Peyer's patch (tissue), 4 donors: Measurements from ENCODE around the gene RTN4RL1.

ENCODE experiments used
- CTCF ChIP-seq, 6 experiments: fragments of 450-650 bp in 4 of 6; fragments of 200-600 bp in 2 of 6; sonication (generic) in 1 of 6; IDR thresholded peaks; one replicate each; pipeline ENCODE4 v1.5.1; 2017 to 2019; ENCODE audit warnings: antibody characterized with exemption in 6 of 6, mild to moderate bottlenecking in 3 of 6, moderate library complexity in 1 of 6
- POLR2A ChIP-seq, 2 donors: fragments of 450-650 bp; IDR thresholded peaks; one replicate each; pipeline ENCODE4 v1.5.1; 2017; ENCODE audit warnings: antibody characterized with exemption in 2 of 2, mild to moderate bottlenecking in 2 of 2, moderate library complexity in 2 of 2

GRCh38 chr17:2064520-2064971 is 39.4 kb upstream of the RTN4RL1 start:
- no peak for TF ChIP-seq CTCF (IDR thresholded peaks at IDR 0.05)
- no peak for TF ChIP-seq POLR2A (IDR thresholded peaks at IDR 0.05)
